ENCODE data around the gene MAP3K7.

MAP3K7 gene

GRCh38 chr6:90586836-90587638, at the start of gene MAP3K7:
Gene MAP3K7 (minus strand): TSS chr6:90587072. CDS start chr6:90586883, 189 bp downstream.
- DNase-seq = peak; percentile 52 to 99 (median 89)

GRCh38 chr6:90631046-90631445, 44.2 kb upstream of the MAP3K7 start:
- DNase-seq = no peak

GRCh38 chr6:90621581-90621980, 34.7 kb upstream of the MAP3K7 start:
- no peak for DNase-seq

GRCh38 chr6:90619221-90619620, 32.3 kb upstream of the MAP3K7 start:
- no peak for DNase-seq

- DNase-seq = no peak
Measured at GRCh38 chr6:90612313-90612680, 25.4 kb upstream of the MAP3K7 start.

- DNase-seq = peak in 29 of 56 donors; percentile 2 to 72 (median 23)
Measured at GRCh38 chr6:90611543-90612312, 24.9 kb upstream of the MAP3K7 start.

- DNase-seq = peak in 36 of 56 donors; percentile 9 to 68 (median 42)
Measured at GRCh38 chr6:90610751-90611542, 24.1 kb upstream of the MAP3K7 start.

- DNase-seq = peak in 21 of 56 donors; percentile 2 to 68 (median 25)
Measured at GRCh38 chr6:90610301-90610750, 23.5 kb upstream of the MAP3K7 start.

GRCh38 chr6:90605749-90606340, 19.0 kb upstream of the MAP3K7 start:
- no peak for DNase-seq

- no peak for DNase-seq
Measured at GRCh38 chr6:90604546-90604945, 17.7 kb upstream of the MAP3K7 start.

GRCh38 chr6:90599151-90599550, 12.3 kb upstream of the MAP3K7 start:
- DNase-seq = no peak

- DNase-seq = no peak
Measured at GRCh38 chr6:90598192-90598951, 11.5 kb upstream of the MAP3K7 start.

- DNase-seq = no peak
Measured at GRCh38 chr6:90596967-90597539, 10.2 kb upstream of the MAP3K7 start.

- DNase-seq = no peak
Measured at GRCh38 chr6:90595854-90596253, 9.0 kb upstream of the MAP3K7 start.

- DNase-seq = peak in 5 of 56 donors; percentile 22 to 57 (median 50)
Measured at GRCh38 chr6:90586546-90586835, 381 bp downstream of the MAP3K7 start.

GRCh38 chr6:90584636-90585255, 2.1 kb downstream of the MAP3K7 start:
- DNase-seq = no peak

- no peak for DNase-seq
Measured at GRCh38 chr6:90583836-90584481, 2.9 kb downstream of the MAP3K7 start.

GRCh38 chr6:90583179-90583835, 3.6 kb downstream of the MAP3K7 start:
- no peak for DNase-seq

GRCh38 chr6:90581146-90581545, 5.7 kb downstream of the MAP3K7 start:
- no peak for DNase-seq

Measured in nucleus accumbens (tissue), 56 donors.